ENCODE measurements around the gene TMEM131L.

The TMEM131L gene

DNA sequence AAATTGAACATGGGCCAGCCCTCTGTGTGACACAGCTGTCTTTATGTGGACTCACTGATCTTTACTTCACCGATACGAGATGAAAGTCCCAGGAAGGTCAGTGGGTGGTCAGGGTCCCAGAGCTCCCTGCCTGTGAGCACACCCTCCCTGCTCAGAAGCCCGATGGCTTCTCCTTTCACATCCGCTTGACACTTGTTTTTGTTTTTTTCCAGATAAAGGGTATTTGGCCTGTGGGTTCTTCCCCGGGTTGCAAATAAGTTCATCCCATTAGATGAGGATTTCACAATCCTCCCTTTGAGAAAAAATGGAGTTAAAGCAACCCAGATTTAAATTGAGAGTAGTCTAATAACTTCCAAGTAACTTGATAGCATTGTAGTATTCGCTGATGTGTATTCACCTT lies 169.7 kb downstream of the TMEM131L start:
- Histone ChIP-seq H3K27me3 (ENCODE audit: control insufficient read depth, low read length) (no peaks in the 10 kb centered on the region), H4K20me1 (ENCODE audit: control insufficient read depth, insufficient read depth, low read depth, low read length) (peaks cover 6% of the 10 kb centered on the region; the same call in 1 of the 2 replicates), H3K79me2 (ENCODE audit: control insufficient read depth, low read length) (no peaks in the 10 kb centered on the region), H3K9me3 (ENCODE audit: control insufficient read depth, insufficient read depth, low read length) (no peaks in the 10 kb centered on the region), H3K9me2 (replicated peaks; ENCODE audit: control insufficient read depth, low read length) (no peaks in the 10 kb centered on the region), H3F3A (ENCODE audit: control insufficient read depth, insufficient read depth) (peaks cover 96% of the 10 kb centered on the region), H3K4me1 (ENCODE audit: control insufficient read depth, low read length) (no peaks in the 10 kb centered on the region), H3K36me3 (ENCODE audit: control insufficient read depth, low read length) (peaks cover 72% of the 10 kb centered on the region), H3K4me2 (ENCODE audit: low read length) (no peak overlapping the region), H3K27ac (ENCODE audit: low read depth, low read length) (no peak overlapping the region), H3K4me3 (ENCODE audit: low read length) (no peak overlapping the region)
- TF ChIP-seq, protein P1, sequence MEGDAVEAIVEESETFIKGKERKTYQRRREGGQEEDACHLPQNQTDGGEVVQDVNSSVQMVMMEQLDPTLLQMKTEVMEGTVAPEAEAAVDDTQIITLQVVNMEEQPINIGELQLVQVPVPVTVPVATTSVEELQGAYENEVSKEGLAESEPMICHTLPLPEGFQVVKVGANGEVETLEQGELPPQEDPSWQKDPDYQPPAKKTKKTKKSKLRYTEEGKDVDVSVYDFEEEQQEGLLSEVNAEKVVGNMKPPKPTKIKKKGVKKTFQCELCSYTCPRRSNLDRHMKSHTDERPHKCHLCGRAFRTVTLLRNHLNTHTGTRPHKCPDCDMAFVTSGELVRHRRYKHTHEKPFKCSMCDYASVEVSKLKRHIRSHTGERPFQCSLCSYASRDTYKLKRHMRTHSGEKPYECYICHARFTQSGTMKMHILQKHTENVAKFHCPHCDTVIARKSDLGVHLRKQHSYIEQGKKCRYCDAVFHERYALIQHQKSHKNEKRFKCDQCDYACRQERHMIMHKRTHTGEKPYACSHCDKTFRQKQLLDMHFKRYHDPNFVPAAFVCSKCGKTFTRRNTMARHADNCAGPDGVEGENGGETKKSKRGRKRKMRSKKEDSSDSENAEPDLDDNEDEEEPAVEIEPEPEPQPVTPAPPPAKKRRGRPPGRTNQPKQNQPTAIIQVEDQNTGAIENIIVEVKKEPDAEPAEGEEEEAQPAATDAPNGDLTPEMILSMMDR (IDR thresholded peaks at IDR 0.05; ENCODE audit: low read depth, low read length, poor library complexity, severe bottlenecking), result no peak
- no peak for TF ChIP-seq EZH2phosphoT487 (IDR thresholded peaks at IDR 0.05; ENCODE audit: borderline replicate concordance, low read length)

DNA sequence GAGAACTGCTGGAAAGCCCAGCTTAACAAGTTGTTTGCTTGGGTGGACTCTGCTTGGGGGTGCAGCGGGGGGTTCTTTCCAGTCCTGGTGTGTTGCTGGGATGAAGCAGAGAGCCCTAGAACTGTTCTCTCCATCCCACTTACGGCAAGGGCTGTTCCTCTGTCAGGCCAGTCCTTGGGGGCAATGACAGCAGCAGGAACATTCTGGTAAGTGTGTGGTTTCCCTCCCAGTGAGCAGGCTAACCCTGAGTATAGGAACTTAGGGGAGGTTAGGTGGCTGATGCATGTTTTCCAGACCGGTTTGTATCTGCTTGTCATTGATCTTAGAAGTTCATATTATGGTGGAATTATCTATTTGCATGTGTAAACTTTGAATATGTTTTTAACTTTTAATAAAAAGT lies 171.0 kb downstream of the TMEM131L start:
- no peak overlapping the region for H3K27ac ChIP-seq (ENCODE audit: low read depth, low read length)
- H3K4me3 ChIP-seq (ENCODE audit: low read length), result no peak overlapping the region
- H3K27me3 ChIP-seq (ENCODE audit: control insufficient read depth, low read length), result no peaks in the 10 kb centered on the region
- no peaks in the 10 kb centered on the region for H3K4me1 ChIP-seq (ENCODE audit: control insufficient read depth, low read length)
- no peak overlapping the region for H3K4me2 ChIP-seq (ENCODE audit: low read length)
- H3K9me2 ChIP-seq (replicated peaks; ENCODE audit: control insufficient read depth, low read length), result no peaks in the 10 kb centered on the region
- H4K20me1 ChIP-seq (ENCODE audit: control insufficient read depth, insufficient read depth, low read depth, low read length), result peaks cover 6% of the 10 kb centered on the region; the same call in 1 of the 2 replicates
- no peaks in the 10 kb centered on the region for H3K79me2 ChIP-seq (ENCODE audit: control insufficient read depth, low read length)
- peaks cover 59% of the 10 kb centered on the region for H3K36me3 ChIP-seq (ENCODE audit: control insufficient read depth, low read length)
- peaks cover 86% of the 10 kb centered on the region for H3F3A ChIP-seq (ENCODE audit: control insufficient read depth, insufficient read depth)
- no peak for TF ChIP-seq EZH2phosphoT487 (IDR thresholded peaks at IDR 0.05; ENCODE audit: borderline replicate concordance, low read length)
- TF ChIP-seq, protein P1 (IDR thresholded peaks at IDR 0.05; ENCODE audit: low read depth, low read length, poor library complexity, severe bottlenecking), result no peak
- H3K9me3 ChIP-seq (ENCODE audit: control insufficient read depth, insufficient read depth, low read length), result no peaks in the 10 kb centered on the region

DNA sequence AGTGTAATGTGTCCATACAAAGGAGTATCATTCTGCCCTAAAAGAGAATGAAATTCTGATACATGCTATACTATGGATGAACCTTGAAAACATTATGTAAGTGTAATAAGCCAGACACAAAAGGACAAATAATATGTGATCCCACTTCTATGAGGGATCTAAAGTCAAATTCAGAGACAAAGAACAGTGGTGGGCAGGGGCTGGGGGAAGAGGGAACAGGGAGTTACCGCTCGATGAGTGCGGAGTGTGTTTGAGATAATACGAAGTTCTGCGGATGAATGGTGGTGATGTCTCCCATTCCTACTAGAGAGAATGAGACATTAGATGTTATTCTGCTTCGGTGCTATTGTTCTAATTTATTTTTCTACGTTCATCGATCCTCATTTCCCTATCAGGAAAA lies 171.9 kb downstream of the TMEM131L start:
- Histone ChIP-seq H3K4me2 (ENCODE audit: low read length) (no peak overlapping the region), H3K9me3 (ENCODE audit: control insufficient read depth, insufficient read depth, low read length) (no peaks in the 10 kb centered on the region), H3K9me2 (replicated peaks; ENCODE audit: control insufficient read depth, low read length) (no peaks in the 10 kb centered on the region), H4K20me1 (ENCODE audit: control insufficient read depth, insufficient read depth, low read depth, low read length) (peaks cover 6% of the 10 kb centered on the region; the same call in 1 of the 2 replicates), H3K36me3 (ENCODE audit: control insufficient read depth, low read length) (peaks cover 51% of the 10 kb centered on the region), H3K79me2 (ENCODE audit: control insufficient read depth, low read length) (no peaks in the 10 kb centered on the region), H3K27me3 (ENCODE audit: control insufficient read depth, low read length) (no peaks in the 10 kb centered on the region), H3K27ac (ENCODE audit: low read depth, low read length) (no peak overlapping the region), H3K4me3 (ENCODE audit: low read length) (no peak overlapping the region), H3F3A (ENCODE audit: control insufficient read depth, insufficient read depth) (peaks cover 79% of the 10 kb centered on the region), H3K4me1 (ENCODE audit: control insufficient read depth, low read length) (peaks cover 1% of the 10 kb centered on the region)
- no peak for TF ChIP-seq EZH2phosphoT487 (IDR thresholded peaks at IDR 0.05; ENCODE audit: borderline replicate concordance, low read length)
- TF ChIP-seq, protein P1 (IDR thresholded peaks at IDR 0.05; ENCODE audit: low read depth, low read length, poor library complexity, severe bottlenecking), result no peak
